ENCODE data around the gene CLTC.

- TF ChIP-seq CTCF (IDR thresholded peaks at IDR 0.05) (no peak), POLR2A (IDR thresholded peaks at IDR 0.05) (no peak)
Measured at GRCh38 chr17:59711936-59712335, 92.2 kb downstream of the CLTC start.
